HCEC 1CT (cell line): ENCODE results near the gene SLC38A11.

Experiments used
- DNase-seq: peaks from one replicate; pipeline ENCODE4 v3.0.0-alpha.2; 2017

The SLC38A11 gene

DNA sequence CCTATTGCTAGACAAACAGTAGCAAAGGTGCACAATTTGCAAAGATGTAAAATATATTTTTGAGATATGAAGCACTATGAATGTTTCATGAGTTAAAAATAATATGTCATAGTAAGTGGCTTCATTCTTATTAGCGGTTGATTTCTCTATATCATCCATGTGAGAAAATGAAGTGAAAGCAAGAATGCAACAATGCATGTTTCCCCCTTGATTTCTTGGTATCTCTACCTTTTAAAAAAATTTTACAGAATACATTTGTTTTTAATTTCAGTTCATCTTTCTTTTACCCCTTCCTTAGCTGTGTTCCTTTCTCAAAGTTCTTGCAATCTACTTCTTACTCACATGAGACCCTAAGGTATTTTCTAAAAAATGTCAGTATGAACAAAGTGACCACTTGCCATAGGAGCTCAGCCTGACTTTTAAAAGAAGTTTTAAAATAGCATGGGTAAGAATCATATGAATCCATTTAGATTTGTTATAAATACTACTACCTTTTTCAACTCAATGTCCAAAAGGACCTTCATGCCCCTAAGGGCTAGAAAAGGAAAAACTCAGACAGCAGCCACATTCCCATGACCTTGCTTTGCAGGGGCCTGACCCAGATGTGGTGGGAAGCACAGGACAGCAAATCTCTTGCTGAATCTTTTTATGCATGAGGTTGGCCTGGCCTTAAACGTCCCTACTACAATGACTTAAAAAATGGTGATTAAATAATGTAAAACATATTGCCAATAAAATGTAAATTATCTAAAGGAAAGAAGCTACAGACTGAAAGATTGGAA lies 14.8 kb upstream of the SLC38A11 start:
- DNase-seq: no peak

DNA sequence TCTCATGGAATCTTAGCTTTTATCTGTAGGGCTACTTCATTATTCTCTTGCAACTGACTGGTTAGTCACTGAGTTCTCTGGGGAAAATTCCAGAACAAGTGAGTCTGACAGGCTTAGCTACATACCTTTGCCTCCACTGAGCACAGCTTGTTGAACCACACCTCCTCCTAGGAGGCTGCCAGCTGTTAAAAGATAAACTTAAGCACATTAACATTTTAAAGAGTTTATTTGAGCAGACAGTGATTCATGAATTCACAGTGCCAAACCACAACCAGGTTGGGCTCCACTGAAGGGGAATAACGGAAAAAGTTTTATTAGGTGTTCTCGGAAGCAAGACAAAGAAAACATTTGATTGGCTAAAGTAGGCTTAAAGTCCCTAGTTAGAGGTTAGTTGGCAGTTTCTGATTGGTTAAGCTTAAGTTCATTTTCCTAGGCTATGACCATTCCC lies 12.5 kb upstream of the SLC38A11 start:
- DNase-seq: peak; percentile 81

DNA sequence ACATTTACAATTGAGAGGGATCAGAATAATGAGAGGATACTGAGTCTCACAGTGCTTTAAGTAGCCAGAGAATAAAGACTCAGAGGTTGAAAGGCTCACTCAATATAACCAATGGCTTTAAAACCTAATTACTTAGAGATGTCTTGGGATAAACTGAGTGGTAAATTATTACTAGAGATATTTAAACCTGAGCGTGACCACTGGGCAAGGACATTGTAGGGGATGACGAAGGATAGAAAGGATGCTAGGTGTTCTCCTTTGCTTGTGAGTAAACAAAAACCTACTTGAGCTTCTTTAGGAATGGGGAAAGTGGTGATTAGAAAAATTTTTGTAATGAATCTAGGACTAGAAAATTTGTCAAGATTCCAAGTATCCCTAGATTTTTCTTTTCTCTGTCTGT lies 12.0 kb upstream of the SLC38A11 start:
- no peak for DNase-seq

- no peak for DNase-seq
Measured at GRCh38 chr2:164964700-164965099, 9.4 kb upstream of the SLC38A11 start.

GRCh38 chr2:164960159-164960558 lies 4.8 kb upstream of the SLC38A11 start:
- no peak for DNase-seq

DNA sequence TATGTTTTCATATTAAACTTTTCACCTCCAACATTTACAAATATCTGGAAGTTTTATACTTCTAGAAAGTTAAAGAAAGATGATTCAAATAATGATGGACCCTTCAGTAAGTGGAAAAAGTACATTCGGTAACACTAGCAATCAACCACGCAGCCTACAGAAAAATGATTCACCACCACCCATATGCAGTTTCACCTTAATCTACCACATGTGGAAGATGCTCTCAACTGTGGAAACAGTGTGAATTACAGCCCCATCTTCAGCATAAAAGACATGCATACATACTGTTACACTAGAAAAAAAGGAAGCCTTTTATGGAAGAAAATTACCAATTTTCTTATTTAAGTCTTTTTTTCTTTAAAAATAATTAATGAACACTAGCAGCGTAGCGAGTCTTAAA lies 1.1 kb downstream of the SLC38A11 start:
- no peak for DNase-seq

DNA sequence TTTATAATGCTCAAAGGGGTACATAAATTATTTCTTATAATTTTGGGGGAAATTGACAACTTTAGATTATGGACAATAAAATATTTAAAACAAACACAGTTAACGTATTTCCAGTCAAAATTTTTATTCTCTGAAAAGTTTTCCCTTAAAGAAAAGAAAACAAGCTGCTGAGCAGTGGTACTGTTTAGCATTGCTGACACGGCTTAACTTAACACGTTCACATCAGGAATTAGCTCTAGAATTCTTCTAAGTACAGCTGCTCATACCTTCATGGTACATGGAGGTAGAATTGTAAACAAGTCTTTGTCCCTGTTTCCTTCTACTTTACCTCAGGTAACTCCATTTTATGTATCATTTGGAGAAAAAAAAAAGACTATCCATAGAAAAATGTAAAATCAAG lies 2.0 kb downstream of the SLC38A11 start:
- DNase-seq: no peak

- DNase-seq: no peak
Measured at GRCh38 chr2:164952057-164952702, 3.1 kb downstream of the SLC38A11 start.

DNA sequence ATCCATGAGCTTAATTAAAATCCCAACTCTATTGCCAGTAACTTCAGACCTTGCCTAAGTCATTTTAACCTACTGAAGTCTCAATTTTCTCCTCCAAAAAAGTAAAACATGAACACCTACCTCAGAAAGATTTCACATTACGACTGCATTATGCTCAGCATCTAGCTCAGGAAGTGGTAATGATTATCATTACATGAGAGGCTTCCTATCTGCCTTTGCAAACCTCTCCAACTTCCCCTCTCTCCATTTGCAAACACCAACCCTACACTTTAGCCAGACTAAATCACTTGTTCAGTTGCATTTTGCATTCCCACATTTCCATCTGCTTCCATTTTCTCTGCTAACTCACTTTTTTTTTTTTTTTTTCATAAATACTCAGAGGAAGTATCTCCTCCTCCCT lies 6.8 kb downstream of the SLC38A11 start:
- no peak for DNase-seq

GRCh38 chr2:164947281-164947680 lies 8.0 kb downstream of the SLC38A11 start:
- no peak for DNase-seq

- no peak for DNase-seq
Measured at GRCh38 chr2:164943289-164943688, 12.0 kb downstream of the SLC38A11 start.

GRCh38 chr2:164937864-164938401 lies 17.4 kb downstream of the SLC38A11 start:
- DNase-seq: no peak

- no peak for DNase-seq
Measured at GRCh38 chr2:164935118-164936101, 19.9 kb downstream of the SLC38A11 start.

DNA sequence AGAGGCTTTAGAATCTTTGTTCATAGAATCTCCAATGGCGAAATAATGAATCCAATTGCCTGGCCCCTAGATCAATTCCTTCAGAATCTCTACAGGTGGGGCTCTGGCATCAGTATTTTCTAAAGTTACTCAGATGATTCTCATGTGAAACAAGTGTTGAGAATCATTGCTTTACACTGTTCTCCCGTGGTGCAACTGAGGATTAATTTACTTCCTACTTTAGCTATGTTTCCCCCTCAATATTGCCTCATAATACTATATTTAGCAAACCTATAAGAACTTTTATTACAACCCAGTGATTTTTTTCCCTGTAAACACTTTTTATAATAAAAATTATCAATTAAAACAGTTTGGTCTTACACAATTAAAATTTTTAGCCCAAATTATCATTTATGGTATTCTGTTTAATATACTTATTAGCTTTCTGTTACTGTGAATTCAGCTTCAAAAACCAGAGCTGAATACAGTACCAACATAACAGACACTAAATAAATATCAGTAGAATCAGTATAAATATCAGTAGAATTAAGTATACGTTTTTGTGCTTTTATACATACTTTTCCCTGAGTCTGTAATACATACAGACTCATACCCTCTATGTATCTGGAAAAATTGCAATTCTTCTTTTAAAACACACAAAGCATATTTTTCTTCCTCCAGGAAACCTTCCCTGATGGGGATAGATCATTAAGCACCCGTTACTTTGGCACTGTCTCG lies 20.8 kb downstream of the SLC38A11 start:
- DNase-seq: no peak

GRCh38 chr2:164933671-164934189 lies 21.6 kb downstream of the SLC38A11 start:
- no peak for DNase-seq

- DNase-seq: no peak
Measured at GRCh38 chr2:164932377-164932776, 22.9 kb downstream of the SLC38A11 start.

GRCh38 chr2:164928101-164928673 lies 27.1 kb downstream of the SLC38A11 start:
- no peak for DNase-seq

DNA sequence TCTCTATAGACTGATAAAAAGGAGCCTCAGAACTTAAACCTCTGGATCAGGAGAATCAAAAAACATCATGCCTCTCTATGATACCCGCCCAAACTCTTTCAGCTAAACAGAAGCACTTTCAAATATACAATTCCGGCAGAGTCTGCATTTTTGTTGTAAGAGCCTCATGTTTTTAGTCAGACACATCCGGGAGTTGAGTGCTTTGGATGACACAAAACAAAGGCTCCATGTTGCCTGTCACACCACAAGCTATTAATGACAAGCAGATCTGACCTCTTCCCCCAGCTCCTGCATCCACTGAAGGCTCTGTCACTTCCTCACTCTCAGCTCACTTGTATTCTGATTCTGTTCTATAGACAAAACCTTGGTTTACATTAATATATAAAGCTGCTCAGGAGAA lies 33.2 kb downstream of the SLC38A11 start:
- peak; percentile 33 for DNase-seq

- peak; percentile 97 for DNase-seq
Measured at GRCh38 chr2:164920430-164920829, 34.9 kb downstream of the SLC38A11 start.

GRCh38 chr2:164917296-164917903 lies 37.9 kb downstream of the SLC38A11 start:
- peak; percentile 40 for DNase-seq

DNA sequence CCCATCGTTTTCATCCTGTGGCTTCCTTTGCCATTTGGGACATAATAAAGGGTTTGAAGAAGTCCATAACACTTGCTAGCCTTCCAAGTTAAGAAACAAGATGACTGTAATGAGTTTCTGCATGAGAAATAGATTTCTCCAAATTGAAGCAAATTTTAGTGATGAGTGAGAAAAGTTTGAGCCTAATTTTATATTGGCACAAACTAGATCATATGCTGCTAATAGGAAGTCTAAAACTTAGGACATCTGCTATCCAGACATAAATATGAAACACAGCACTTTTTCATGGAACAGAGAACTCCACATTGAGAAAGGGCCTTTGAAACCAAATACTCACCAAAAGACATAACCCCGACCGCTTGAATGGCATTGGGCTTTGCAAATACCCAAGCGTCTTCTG lies 39.8 kb downstream of the SLC38A11 start:
- DNase-seq: no peak
